A172 (cell line): Measurements from ENCODE around the gene MRPL27. TPM values are rescaled to one million over a fixed set of nuclear protein-coding genes. Genes with fewer than 3 reads are reported as not detected.

Experiments
- total RNA-seq: library from RNA; depleted of rRNA; stranded (reverse); fragments of >200 nt; shearing (Covaris generic); gene quantifications from 2 replicates; pipeline ENCODE4 v1.2.3, GENCODE V29; 2014; rRNA removed

Gene MRPL27
- total RNA-seq, 1 experiment from 2014 or later, result 109 TPM

Other genes starting within 250 kb of the MRPL27 start
- gene SAMD14, start 243.0 kb downstream of the MRPL27 start, total RNA-seq, result 0.50 and 0.62 TPM in 2 replicates
- 19.1 and 35.5 TPM in 2 replicates for gene PPP1R9B, start 222.5 kb downstream of the MRPL27 start, total RNA-seq
- gene SGCA, start 207.2 kb downstream of the MRPL27 start, total RNA-seq, result 0.22 and 9.3 TPM in 2 replicates
- gene COL1A1, start 171.6 kb downstream of the MRPL27 start, total RNA-seq, result 6.2 and 15.7 TPM in 2 replicates
- 5.2 and 6.6 TPM in 2 replicates for gene TMEM92, start 98.7 kb downstream of the MRPL27 start, total RNA-seq
- gene XYLT2, start 27.1 kb downstream of the MRPL27 start, total RNA-seq, result 49.0 and 51.0 TPM in 2 replicates
- gene EME1, start within 50 bp of the MRPL27 start, total RNA-seq, result 12.8 and 15.8 TPM in 2 replicates
- 259 and 262 TPM in 2 replicates for gene LRRC59, start 24.3 kb upstream of the MRPL27 start, total RNA-seq
- gene ACSF2, start 53.0 kb upstream of the MRPL27 start, total RNA-seq, result 40.4 and 41.0 TPM in 2 replicates
- not detected in 2 replicates for gene CHAD, start 95.7 kb upstream of the MRPL27 start, total RNA-seq
- 16.0 and 16.6 TPM in 2 replicates for gene RSAD1, start 105.7 kb upstream of the MRPL27 start, total RNA-seq
- not detected in 2 replicates for gene MYCBPAP, start 135.3 kb upstream of the MRPL27 start, total RNA-seq
- 0.14 TPM in 1 of 2 replicates, not detected in the other for gene EPN3, start 159.6 kb upstream of the MRPL27 start, total RNA-seq
- gene SPATA20, start 174.0 kb upstream of the MRPL27 start, total RNA-seq, result 80.7 and 97.7 TPM in 2 replicates
- gene CACNA1G, start 187.5 kb upstream of the MRPL27 start, total RNA-seq, result 0.17 and 0.81 TPM in 2 replicates